IMR-90 (cell line): ENCODE measurements around the gene ALKBH1. TPM values are rescaled to one million over a fixed set of nuclear protein-coding genes. Genes with fewer than 3 reads are reported as not detected.

ENCODE experiments used
- ATAC-seq: fragments of 200-7000 bp; cut with Tn5 transposase; 2 replicates; pipeline ENCODE4 v1.9.1; 2020; ENCODE audit warnings: low read depth, mild to moderate bottlenecking, moderate library complexity
- BruUV-seq: library from RNA; stranded (reverse); fragments of 400-500 nt; replicated peaks from 2 replicates; lab custom pipeline; 2021; lab: Mats Ljungman, UMichigan
- CTCF ChIA-PET: fragments of 300-600 bp; formaldehyde crosslinking; extraction: SDS; loops from one replicate; lab custom pipeline; 2021; ENCODE audit warnings: antibody characterized with exemption; lab: Yijun Ruan, JAX
- POLR2A ChIA-PET: fragments of 300-600 bp; sonication (Branson Sonifier 250); formaldehyde crosslinking; loops from one replicate; lab custom pipeline; 2022; ENCODE audit warnings: antibody characterized with exemption; ENCODE audit not compliant: unreplicated experiment; lab: Charles Lee
- DNase-seq: peaks from one replicate; pipeline ENCODE4 v3.0.0; 2013
- H2AFZ ChIP-seq: replicated peaks from 2 replicates; pipeline ENCODE3; 2013; ENCODE audit warnings: low read length, mild to moderate bottlenecking; ENCODE audit not compliant: poor library complexity
- H2AK5ac ChIP-seq: 2 replicates; pipeline ENCODE4 v1.6.1; 2013; ENCODE audit warnings: low read depth, low read length, inconsistent platforms
- H2AK9ac ChIP-seq: replicated peaks from 2 replicates; pipeline ENCODE3; 2013; ENCODE audit warnings: mild to moderate bottlenecking, low read depth, low read length, moderate library complexity; ENCODE audit not compliant: poor library complexity
- H2BK120ac ChIP-seq: 2 replicates; pipeline ENCODE4 v1.6.1; 2013; ENCODE audit warnings: low read depth, low read length, inconsistent platforms
- H2BK15ac ChIP-seq: 3 replicates; pipeline ENCODE4 v1.6.1; 2013; ENCODE audit warnings: low read depth, low read length, inconsistent platforms
- H2BK20ac ChIP-seq: 2 replicates; pipeline ENCODE4 v1.6.1; 2013; ENCODE audit warnings: low read depth, mild to moderate bottlenecking, inconsistent platforms, low read length, moderate library complexity
- H2BK5ac ChIP-seq: 2 replicates; pipeline ENCODE4 v1.6.1; 2013; ENCODE audit warnings: mild to moderate bottlenecking, low read depth, low read length, inconsistent platforms; ENCODE audit not compliant: poor library complexity, severe bottlenecking
- H3K14ac ChIP-seq: replicated peaks from 2 replicates; pipeline ENCODE4 v1.6.1; 2013; ENCODE audit warnings: low read depth, low read length, inconsistent platforms
- H3K18ac ChIP-seq: 2 replicates; pipeline ENCODE4 v1.6.1; 2013; ENCODE audit warnings: low read depth, low read length, control low read depth
- H3K23ac ChIP-seq: 2 replicates; pipeline ENCODE4 v1.6.1; 2013; ENCODE audit warnings: low read depth, low read length, inconsistent platforms
- H3K27ac ChIP-seq: 2 replicates; pipeline ENCODE4 v1.5.1; 2013; ENCODE audit warnings: mild to moderate bottlenecking, control low read depth, low read length; ENCODE audit not compliant: insufficient read depth
- H3K27me3 ChIP-seq: 2 replicates; pipeline ENCODE4 v1.6.1; 2013; ENCODE audit warnings: low read length; ENCODE audit not compliant: control insufficient read depth, insufficient read depth
- H3K36me3 ChIP-seq: 2 replicates; pipeline ENCODE4 v1.6.1; 2013; ENCODE audit warnings: low read length, mixed read lengths; ENCODE audit not compliant: control insufficient read depth, insufficient read depth
- H3K4ac ChIP-seq: 2 replicates; pipeline ENCODE4 v1.6.1; 2013; ENCODE audit warnings: low read depth, low read length, inconsistent platforms
- H3K4me1 ChIP-seq: 2 replicates; pipeline ENCODE4 v1.6.1; 2013; ENCODE audit warnings: low read length, mixed read lengths; ENCODE audit not compliant: control insufficient read depth, insufficient read depth
- H3K4me2 ChIP-seq: 2 replicates; pipeline ENCODE4 v1.6.1; 2013; ENCODE audit warnings: low read depth, mild to moderate bottlenecking, control low read depth, low read length, moderate library complexity
- H3K4me3 ChIP-seq: 2 replicates; pipeline ENCODE4 v1.5.1; 2013; ENCODE audit warnings: low read depth, mild to moderate bottlenecking, control low read depth, low read length, moderate library complexity; ENCODE audit not compliant: insufficient read depth
- H3K56ac ChIP-seq: 2 replicates; pipeline ENCODE4 v1.6.1; 2013; ENCODE audit warnings: low read length, inconsistent platforms; ENCODE audit not compliant: insufficient read depth; ENCODE audit errors: extremely low read depth
- H3K79me1 ChIP-seq, 2 experiments: 2 replicates each; pipeline ENCODE4 v1.6.1; 2013; ENCODE audit warnings: low read length in 2 of 2, inconsistent platforms in 1 of 2, low read depth in 1 of 2
- H3K9ac ChIP-seq: 2 replicates; pipeline ENCODE4 v1.6.1; 2013; ENCODE audit warnings: low read depth, low read length, control low read depth
- H3K9me1 ChIP-seq: 2 replicates; pipeline ENCODE4 v1.6.1; 2013; ENCODE audit warnings: low read length, inconsistent platforms; ENCODE audit not compliant: insufficient read depth
- H3K9me3 ChIP-seq: 2 replicates; pipeline ENCODE4 v1.6.1; 2013; ENCODE audit warnings: low read length; ENCODE audit not compliant: control insufficient read depth, insufficient read depth
- H4K20me1 ChIP-seq: 2 replicates; pipeline ENCODE4 v1.6.1; 2013; ENCODE audit warnings: low read length, inconsistent platforms; ENCODE audit not compliant: insufficient read depth
- H4K5ac ChIP-seq: 2 replicates; pipeline ENCODE4 v1.6.1; 2013; ENCODE audit warnings: mild to moderate bottlenecking, low read depth, low read length, control low read depth
- H4K8ac ChIP-seq, 2 experiments: 2 replicates each; pipeline ENCODE4 v1.6.1; 2013; ENCODE audit warnings: low read depth in 2 of 2, low read length in 2 of 2, control low read depth in 1 of 2, inconsistent platforms in 1 of 2
- H4K91ac ChIP-seq: 2 replicates; pipeline ENCODE4 v1.6.1; 2013; ENCODE audit warnings: low read depth, low read length, inconsistent platforms; ENCODE audit not compliant: insufficient read depth
- BHLHE40 ChIP-seq: fragments of 150-350 bp; IDR thresholded peaks from 2 replicates; pipeline ENCODE4 v1.6.1; 2016; ENCODE audit warnings: mild to moderate bottlenecking, low read depth, low read length
- CEBPB ChIP-seq: IDR thresholded peaks from 2 replicates; pipeline ENCODE4 v1.6.1; 2012; ENCODE audit warnings: low read depth, low read length, improper control_type of control experiment
- CHD1 ChIP-seq: IDR thresholded peaks from 2 replicates; pipeline ENCODE4 v1.6.1; 2012; ENCODE audit warnings: low read depth, low read length, improper control_type of control experiment
- FOS ChIP-seq: fragments of 150-350 bp; IDR thresholded peaks from 2 replicates; pipeline ENCODE4 v1.6.1; 2016; ENCODE audit warnings: low read depth, low read length
- MXI1 ChIP-seq: IDR thresholded peaks from 2 replicates; pipeline ENCODE4 v1.6.1; 2012; ENCODE audit warnings: low read depth, mild to moderate bottlenecking, low read length, moderate library complexity, borderline replicate concordance
- NFE2L2 ChIP-seq: fragments of 150-350 bp; IDR thresholded peaks from 2 replicates; pipeline ENCODE4 v1.6.1; 2016; ENCODE audit warnings: low read depth, mild to moderate bottlenecking, low read length
- RFX5 ChIP-seq: IDR thresholded peaks from 2 replicates; pipeline ENCODE4 v1.8.0; 2012; ENCODE audit warnings: low read depth, mild to moderate bottlenecking, low read length, moderate library complexity
- WGBS, 2 experiments: methylation state at CpG; one replicate each; pipeline versions ENCODE4 v1.1.5 to v1.1.7; 2013; ENCODE audit warnings: missing lambda C conversion rate in 2 of 2; ENCODE audit not compliant: insufficient read length in 1 of 2; ENCODE audit errors: extremely low coverage in 2 of 2; 5-methylcytosine and 5-hydroxymethylcytosine counted together
- dilution Hi-C: fragments of 300-500 bp; cut with HindIII; formaldehyde crosslinking; loops from one replicate; pipeline ENCODE4 v1.14.3; 2018; ENCODE audit warnings: low sequenced_read_pairs; ENCODE audit not compliant: unreplicated experiment
- in situ Hi-C: fragments of 300-500 bp; cut with MboI; formaldehyde crosslinking; loops from 3 replicates; pipeline ENCODE4 v1.14.3; 2019; ENCODE audit warnings: low sequenced_read_pairs, inconsistent platforms, mixed read lengths
- intact Hi-C: fragments of 100-400 bp; cut with micrococcal nuclease; formaldehyde crosslinking; loops from 2 replicates; pipeline ENCODE4 v1.10.0; 2022
- polyA plus RNA-seq, 3 experiments: library from polyadenylated mRNA; depleted of rRNA; stranded (reverse); fragments of >200 nt; gene quantifications; 2 replicates each; pipeline ENCODE4 v1.2.3, GENCODE V29; 2012; ENCODE audit warnings: low replicate concordance in 1 of 3
- total RNA-seq: library from RNA; depleted of rRNA; stranded (reverse); fragments of >200 nt; gene quantifications from 2 replicates; pipeline ENCODE4 v1.2.3, GENCODE V29; 2012

The ALKBH1 gene
- total and polyA plus RNA-seq, 2 of the 4 experiments (the other 2 are of a cell fraction): 10.0 to 10.8 TPM

DNA sequence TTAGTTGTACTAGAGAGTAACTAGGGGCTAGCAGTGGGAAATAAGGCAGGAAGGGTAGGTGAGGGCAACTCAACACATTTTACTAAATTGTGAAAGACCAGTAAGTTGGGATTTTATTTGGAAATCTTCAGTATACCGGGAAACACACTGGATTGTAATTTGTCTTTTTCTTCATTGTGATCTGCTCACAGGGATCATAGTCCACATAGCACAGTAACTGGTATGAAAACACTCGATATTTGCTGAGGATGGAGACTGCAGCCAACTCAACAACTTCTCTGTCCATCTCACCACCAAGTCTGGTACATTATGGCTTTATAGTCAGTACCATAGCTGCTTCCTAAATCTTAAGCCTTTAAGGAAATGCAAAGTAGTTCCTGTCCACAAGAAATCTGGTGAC lies 2.5 kb upstream of the ALKBH1 start:
- no peak overlapping the region for H2BK15ac ChIP-seq
- dilution Hi-C loops (no loop called here), in situ Hi-C loops (loop anchor here (10.0 kb wide), 1 partner anchor 246 kb away; no protein-coding TSS in a partner anchor), intact Hi-C loops (no loop called here)
- no CpG with 5 or more reads among the region's 2 CpGs for WGBS, 2 experiments
- H3K27me3 ChIP-seq: no peaks in the 10 kb centered on the region
- no peak overlapping the region for H2BK20ac ChIP-seq
- no TSS peak for BruUV-seq
- no peak overlapping the region for H3K9ac ChIP-seq
- H2AFZ ChIP-seq: no peak overlapping the region
- peaks cover 11% of the 10 kb centered on the region for H4K20me1 ChIP-seq
- DNase-seq (no peak), ATAC-seq (no peak)
- H3K4ac ChIP-seq: no peak overlapping the region
- no peak overlapping the region for H2AK9ac ChIP-seq
- CTCF ChIA-PET: interaction anchor here (1.0 kb wide), 1 partner anchor 89 kb away, joined by 4 read pairs; no protein-coding TSS in a partner anchor
- H3K9me3 ChIP-seq: no peaks in the 10 kb centered on the region
- H4K91ac ChIP-seq: no peak overlapping the region
- no peaks in the 10 kb centered on the region; the same call in 1 of the 2 replicates for H3K4me1 ChIP-seq
- H2BK5ac ChIP-seq: no peak overlapping the region
- H4K5ac ChIP-seq: no peak overlapping the region
- H3K36me3 ChIP-seq: peaks cover 22% of the 10 kb centered on the region
- H3K23ac ChIP-seq: no peak overlapping the region
- H3K9me1 ChIP-seq: no peaks in the 10 kb centered on the region
- no peak overlapping the region for H3K4me3 ChIP-seq
- H2AK5ac ChIP-seq: no peak overlapping the region
- H3K27ac ChIP-seq: no peak overlapping the region
- POLR2A ChIA-PET: no interaction called here
- no peak overlapping the region for H4K8ac ChIP-seq
- peaks cover 24 to 48% of the 10 kb centered on the region in 2 experiments for H3K79me1 ChIP-seq
- no peak overlapping the region for H3K56ac ChIP-seq
- no peak overlapping the region for H3K18ac ChIP-seq
- no peak overlapping the region for H3K4me2 ChIP-seq
- H2BK120ac ChIP-seq: no peak overlapping the region
- no peak overlapping the region for H3K14ac ChIP-seq
- TF ChIP-seq NFE2L2 (no peak), CEBPB (no peak), RFX5 (no peak), FOS (no peak), BHLHE40 (no peak), CHD1 (no peak), MXI1 (no peak)
